Ishikawa (cell line): ENCODE results near the gene MOGAT1.

Experiments used
- RAD21 ChIP-seq: IDR thresholded peaks from 2 replicates; pipeline ENCODE4 v1.6.1; 2012; ENCODE audit warnings: low read depth
- TAF1 ChIP-seq: IDR thresholded peaks from 2 replicates; pipeline ENCODE4 v1.6.1; 2012; ENCODE audit warnings: low read depth, mild to moderate bottlenecking
- YY1 ChIP-seq: IDR thresholded peaks from 2 replicates; pipeline ENCODE4 v1.6.1; 2012; ENCODE audit warnings: low read depth
- ZBTB7A ChIP-seq: IDR thresholded peaks from 2 replicates; pipeline ENCODE4 v1.6.1; 2012; ENCODE audit warnings: low read depth
- TF ChIP-seq, protein P1 (sequence below): IDR thresholded peaks from 2 replicates; pipeline ENCODE4 v1.6.1; 2012

DNA sequence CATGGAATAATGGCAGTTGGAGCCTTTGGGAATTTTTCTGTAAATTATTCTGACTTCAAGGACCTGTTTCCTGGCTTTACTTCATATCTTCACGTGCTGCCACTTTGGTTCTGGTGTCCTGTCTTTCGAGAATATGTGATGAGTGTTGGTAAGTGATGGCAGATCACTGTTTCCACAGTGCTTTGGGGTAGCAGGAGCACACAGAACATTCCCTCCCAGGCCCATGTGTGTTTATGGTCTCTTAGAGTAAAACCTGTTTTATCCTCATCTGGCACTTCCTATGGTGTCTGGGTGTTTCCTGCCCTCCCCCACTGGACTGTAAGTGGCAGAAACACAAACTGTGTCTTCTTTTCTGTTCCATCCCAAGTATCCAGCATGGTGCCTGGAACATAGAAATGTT, 17.9 kb downstream of the MOGAT1 start:
- TF ChIP-seq, protein P1, sequence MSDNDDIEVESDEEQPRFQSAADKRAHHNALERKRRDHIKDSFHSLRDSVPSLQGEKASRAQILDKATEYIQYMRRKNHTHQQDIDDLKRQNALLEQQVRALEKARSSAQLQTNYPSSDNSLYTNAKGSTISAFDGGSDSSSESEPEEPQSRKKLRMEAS = no peak
- TF ChIP-seq YY1 (no peak), ZBTB7A (no peak), TAF1 (no peak), RAD21 (no peak)
